NCI-H345 (cell line): ENCODE data around the gene SPANXN2.
"Not testable (repeated sequence)": the region's sequence is repeated elsewhere in the genome, so short reads cannot be mapped to it uniquely, and the experiment has no call there.

Source experiments
- DNase-seq: peaks from one replicate; lab custom pipeline; 2025; lab: John Stamatoyannopoulos, UW

The SPANXN2 gene

GRCh38 chrX:143720652-143721051 is at the start of gene SPANXN2:
Gene SPANXN2 (minus strand): TSS chrX:143720752. CDS start chrX:143720668, 84 bp downstream.
- not testable (repeated sequence) for DNase-seq

- no peak for DNase-seq
Observed at GRCh38 chrX:143768976-143769375, 48.4 kb upstream of the SPANXN2 start.

GRCh38 chrX:143767789-143768188 is 47.2 kb upstream of the SPANXN2 start:
- not testable (repeated sequence) for DNase-seq

- no peak for DNase-seq
Observed at GRCh38 chrX:143757887-143758286, 37.3 kb upstream of the SPANXN2 start.

- no peak for DNase-seq
Observed at GRCh38 chrX:143757375-143757774, 36.8 kb upstream of the SPANXN2 start.

GRCh38 chrX:143754183-143754582 is 33.6 kb upstream of the SPANXN2 start:
- DNase-seq: no peak

- DNase-seq: no peak
Observed at GRCh38 chrX:143733866-143734265, 13.3 kb upstream of the SPANXN2 start.

- DNase-seq: no peak
Observed at GRCh38 chrX:143726296-143726695, 5.7 kb upstream of the SPANXN2 start.

- DNase-seq: no peak
Observed at GRCh38 chrX:143701460-143701859, 19.1 kb downstream of the SPANXN2 start.

GRCh38 chrX:143694885-143695284 is 25.7 kb downstream of the SPANXN2 start:
- no peak for DNase-seq

GRCh38 chrX:143683486-143683885 is 37.1 kb downstream of the SPANXN2 start:
- DNase-seq: no peak

GRCh38 chrX:143674926-143675325 is 45.6 kb downstream of the SPANXN2 start:
- DNase-seq: no peak

GRCh38 chrX:143669395-143669794 is 51.2 kb downstream of the SPANXN2 start:
- peak; percentile 20 for DNase-seq

GRCh38 chrX:143664302-143664701 is 56.2 kb downstream of the SPANXN2 start:
- peak; percentile 16 for DNase-seq

- DNase-seq: no peak
Observed at GRCh38 chrX:143663755-143664154, 56.8 kb downstream of the SPANXN2 start.
